ENCODE results near the gene CNTF.

The CNTF gene

DNA sequence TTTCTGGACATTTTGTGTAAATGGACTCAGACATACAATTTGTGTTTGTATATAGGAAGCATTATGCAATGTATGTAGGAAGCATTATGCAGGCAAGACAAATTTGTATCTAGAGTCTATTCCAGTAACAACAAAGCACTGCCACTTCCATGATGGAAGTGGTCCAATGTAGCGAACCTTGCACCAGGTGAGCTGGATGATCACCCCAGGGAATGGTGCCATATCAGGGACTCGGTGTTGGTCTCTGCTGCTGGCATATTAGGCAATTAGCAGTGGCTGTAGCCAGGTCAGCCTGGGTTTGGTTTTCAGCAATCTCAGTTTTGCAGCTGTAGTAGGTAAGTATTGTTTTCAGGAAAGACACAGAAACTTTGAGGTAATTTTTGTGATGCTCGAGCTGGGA is 30.8 kb upstream of the CNTF start:
- H3K4me3 ChIP-seq (ENCODE audit: low read length): no peak overlapping the region
- TF ChIP-seq ZNF274 (IDR thresholded peaks at IDR 0.05; ENCODE audit: low read depth, low read length): no peak

DNA sequence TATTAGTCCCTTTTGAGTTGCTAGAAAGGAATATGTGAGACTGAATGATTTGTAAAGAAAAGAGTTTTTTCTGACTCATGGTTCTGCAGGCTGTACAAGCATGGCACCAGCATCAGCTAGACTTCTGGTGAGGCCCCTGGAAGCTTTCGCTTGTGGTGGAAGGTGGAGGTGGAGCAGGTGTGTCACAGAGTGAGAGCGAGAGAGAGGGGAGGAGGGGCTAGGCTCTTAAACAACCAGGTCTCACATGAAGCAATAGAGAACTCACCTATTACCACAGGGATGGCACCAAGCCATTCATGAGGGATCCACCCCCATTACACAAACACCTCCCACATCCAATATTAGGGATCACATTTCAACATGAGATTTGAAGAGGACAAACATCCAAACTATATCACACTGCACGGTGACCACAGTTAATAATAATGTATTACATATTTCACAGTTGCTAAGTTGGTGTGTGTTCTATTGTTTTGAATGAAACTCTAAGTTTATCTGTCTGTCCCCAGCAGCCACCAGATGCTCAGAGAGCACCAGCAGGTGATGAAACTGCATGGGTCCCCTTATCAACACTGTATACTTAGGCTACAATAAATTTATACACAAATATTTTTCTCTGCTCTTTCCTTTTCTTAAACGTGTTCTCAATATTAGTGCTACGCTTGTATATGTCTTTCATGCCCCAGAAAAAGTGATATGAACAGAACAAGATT is 29.5 kb upstream of the CNTF start:
- H3K4me3 ChIP-seq (ENCODE audit: low read length): no peak overlapping the region
- no peak for TF ChIP-seq ZNF274 (IDR thresholded peaks at IDR 0.05; ENCODE audit: low read depth, low read length)

DNA sequence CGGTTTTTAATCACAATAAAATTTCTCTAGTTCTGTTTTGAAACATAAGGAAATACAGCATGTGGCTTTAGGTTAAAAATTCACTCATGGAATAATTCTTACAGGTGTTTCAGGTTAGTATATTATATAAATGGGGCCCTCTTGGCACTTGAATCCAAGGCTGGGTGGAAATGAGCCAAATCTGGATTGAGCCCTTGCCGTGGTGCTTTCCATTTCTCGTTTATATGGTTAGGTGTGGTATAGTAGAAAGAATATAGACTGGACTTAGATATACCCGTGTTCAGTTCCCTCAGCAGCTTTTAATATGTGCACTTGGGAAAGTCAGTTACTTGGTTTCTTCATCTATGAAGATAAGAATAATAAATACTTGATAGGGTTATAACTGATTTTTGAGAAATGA is 27.6 kb upstream of the CNTF start:
- H3K4me3 ChIP-seq (ENCODE audit: low read length): no peak overlapping the region
- no peak for TF ChIP-seq ZNF274 (IDR thresholded peaks at IDR 0.05; ENCODE audit: low read depth, low read length)

DNA sequence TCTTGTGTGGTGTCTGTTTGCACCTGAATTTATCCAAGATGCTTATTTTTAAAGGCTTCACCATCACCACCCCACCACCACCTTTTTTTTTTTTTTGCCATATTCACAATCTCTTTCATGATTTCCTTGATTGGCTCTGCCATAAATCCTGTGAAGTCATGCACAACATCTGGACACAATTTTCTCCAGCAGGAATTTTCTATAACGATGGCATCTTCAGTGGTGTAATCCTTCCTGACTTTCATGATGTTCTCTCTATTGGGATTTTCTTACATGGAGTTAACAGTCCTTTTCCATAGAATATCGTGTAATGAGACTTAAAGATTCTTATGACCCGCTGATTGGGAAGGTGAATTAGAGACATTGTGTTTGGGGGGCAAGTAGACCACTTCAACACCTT is 25.8 kb upstream of the CNTF start:
- no peak for TF ChIP-seq ZNF274 (IDR thresholded peaks at IDR 0.05; ENCODE audit: low read depth, low read length)
- no peak overlapping the region for H3K4me3 ChIP-seq (ENCODE audit: low read length)

DNA sequence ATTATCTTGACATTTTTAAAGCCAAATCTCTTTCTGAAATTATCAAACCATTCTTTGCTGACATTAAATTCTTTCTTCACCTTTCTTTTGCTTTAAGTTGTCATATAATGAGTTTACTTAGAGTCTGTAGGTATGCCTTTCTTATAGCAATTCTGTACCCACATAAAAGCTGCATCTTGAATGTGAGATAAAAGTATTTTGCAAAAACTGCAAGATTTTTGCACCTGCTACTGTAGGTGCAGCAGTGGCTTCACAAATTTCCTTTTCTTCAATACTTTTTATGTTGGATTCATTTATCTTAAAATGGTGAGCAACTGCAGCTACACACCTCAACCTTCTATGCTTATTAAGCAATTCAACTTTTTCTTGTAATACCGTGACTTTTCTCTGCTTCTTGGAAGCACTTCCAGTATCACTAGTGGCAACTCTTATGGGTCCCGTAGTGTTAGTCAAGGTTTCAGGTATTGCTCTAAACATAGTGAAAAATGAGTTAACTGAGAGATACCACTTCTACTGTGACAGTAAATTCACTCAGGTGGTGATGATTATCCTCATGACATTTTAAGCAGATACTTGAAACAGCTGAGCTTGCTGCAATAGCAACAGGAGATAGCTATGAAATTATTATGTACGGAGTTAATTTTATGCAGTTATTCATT is 24.9 kb upstream of the CNTF start:
- TF ChIP-seq ZNF274 (IDR thresholded peaks at IDR 0.05; ENCODE audit: low read depth, low read length): no peak
- no peak overlapping the region for H3K4me3 ChIP-seq (ENCODE audit: low read length)

DNA sequence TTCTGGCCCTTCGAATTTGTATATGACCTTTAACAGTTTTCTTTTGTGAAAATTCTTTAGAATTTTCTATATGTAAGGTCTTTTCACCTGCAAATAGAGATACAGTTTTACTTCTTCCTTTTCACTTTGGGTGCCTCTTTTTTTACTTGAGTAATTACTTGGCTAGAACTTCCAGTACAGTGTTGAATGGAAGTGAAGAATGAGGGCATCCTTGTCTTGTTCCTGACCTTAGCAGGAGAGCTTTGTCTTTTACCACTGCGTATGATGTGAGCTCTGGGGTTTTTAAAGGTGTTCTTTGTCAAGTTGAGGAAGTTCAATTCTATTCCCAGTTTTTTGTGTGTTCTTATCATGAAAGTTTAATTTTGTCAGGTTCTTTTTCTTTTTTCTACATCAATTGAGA is 22.0 kb upstream of the CNTF start:
- TF ChIP-seq ZNF274 (IDR thresholded peaks at IDR 0.05; ENCODE audit: low read depth, low read length): no peak

DNA sequence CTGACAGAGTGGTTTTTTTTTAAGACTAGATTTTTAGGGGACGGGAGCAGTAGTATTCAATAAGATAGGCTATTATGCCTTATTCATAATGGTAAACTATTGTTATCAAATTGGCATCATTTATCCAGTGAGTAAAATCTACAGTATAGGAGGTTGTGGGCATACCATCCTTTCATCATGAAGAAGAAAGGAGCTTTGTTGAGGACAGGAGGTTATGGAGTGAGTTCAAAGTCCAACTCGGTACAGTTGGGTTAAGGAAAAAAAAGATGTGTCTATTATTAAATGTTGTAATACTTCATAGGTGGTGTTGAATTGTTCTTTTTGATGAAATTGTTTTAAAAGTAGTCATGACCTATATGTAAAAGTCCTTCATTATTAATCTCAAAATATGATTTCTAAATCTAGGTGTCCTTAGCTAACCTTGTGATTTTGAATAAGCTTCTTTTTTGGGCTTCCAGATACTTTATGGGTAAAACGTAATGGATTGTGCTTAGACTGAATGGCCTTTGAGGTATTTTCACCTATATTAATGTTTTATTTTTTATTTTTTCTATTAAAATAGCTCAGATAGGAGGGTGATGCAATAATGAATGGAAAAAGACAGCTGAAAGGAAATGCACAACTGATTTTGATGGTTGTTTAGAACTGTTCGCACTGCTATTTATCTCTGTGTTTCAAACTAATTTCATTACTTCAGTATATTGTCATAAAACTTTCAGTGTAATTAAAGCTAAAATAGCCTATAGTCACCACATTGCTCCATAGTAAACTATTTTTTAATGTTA is 15.3 kb upstream of the CNTF start:
- TF ChIP-seq ZNF274 (IDR thresholded peaks at IDR 0.05; ENCODE audit: low read depth, low read length): no peak

More for the DNA sequence above, 22.0 kb upstream of the CNTF start:
- H3K4me3 ChIP-seq (ENCODE audit: low read length): no peak overlapping the region

DNA sequence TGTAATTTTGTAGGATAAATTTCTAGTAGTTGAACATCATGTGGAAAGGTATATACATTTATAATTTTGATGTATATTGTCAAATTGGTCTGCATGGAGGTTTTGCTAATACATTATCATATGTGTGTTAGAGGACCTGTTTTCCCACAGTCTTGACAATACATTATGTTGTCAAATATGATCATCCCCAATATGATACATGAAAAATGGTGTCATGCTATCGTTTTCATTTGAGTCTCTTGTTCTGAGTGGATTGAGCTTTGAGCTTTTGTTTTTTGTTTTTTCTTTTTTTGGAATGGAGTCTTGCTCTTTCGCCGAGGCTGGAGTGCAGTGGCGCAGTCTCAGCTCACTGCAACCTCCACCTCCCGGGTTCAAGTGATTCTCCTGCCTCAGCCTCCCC is 14.1 kb upstream of the CNTF start:
- no peak for TF ChIP-seq ZNF274 (IDR thresholded peaks at IDR 0.05; ENCODE audit: low read depth, low read length)
- H3K4me3 ChIP-seq (ENCODE audit: low read length): no peak overlapping the region

More for the DNA sequence above, 15.3 kb upstream of the CNTF start:
- no peak overlapping the region for H3K4me3 ChIP-seq (ENCODE audit: low read length)

DNA sequence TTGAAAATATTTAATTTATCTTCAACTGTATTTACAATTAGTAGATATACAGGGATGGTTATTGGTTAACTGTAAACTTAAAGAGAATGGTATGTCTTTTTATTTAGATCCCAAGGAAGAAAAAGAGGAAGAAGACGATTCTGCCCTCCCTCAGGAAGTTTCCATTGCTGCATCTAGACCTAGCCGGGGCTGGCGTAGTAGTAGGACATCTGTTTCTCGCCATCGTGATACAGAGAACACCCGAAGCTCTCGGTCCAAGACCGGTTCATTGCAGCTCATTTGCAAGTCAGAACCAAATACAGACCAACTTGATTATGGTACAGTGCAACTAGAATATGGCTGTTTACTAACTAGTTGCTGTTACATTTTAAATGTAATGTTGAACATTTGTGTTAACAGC is 12.7 kb upstream of the CNTF start:
- H3K4me3 ChIP-seq (ENCODE audit: low read length): no peak overlapping the region
- TF ChIP-seq ZNF274 (IDR thresholded peaks at IDR 0.05; ENCODE audit: low read depth, low read length): no peak

DNA sequence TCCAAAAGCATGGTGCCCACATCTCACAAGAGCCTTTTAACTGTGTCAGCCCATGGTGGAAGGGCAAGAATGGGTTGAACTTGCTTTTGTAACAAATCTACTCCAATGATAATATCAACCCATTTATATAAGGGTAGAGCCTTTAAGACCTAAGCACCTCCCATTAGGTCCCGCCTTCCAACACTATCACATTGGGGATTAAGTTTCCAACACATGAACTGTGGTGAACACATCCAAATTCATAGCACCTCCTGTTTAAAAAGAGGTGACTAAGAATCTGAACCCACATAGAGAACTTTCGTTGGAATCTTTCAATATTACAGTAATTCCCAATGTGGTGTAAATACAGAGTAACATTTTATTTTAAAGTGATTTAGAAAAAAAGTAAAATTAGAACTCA is 9.2 kb upstream of the CNTF start:
- TF ChIP-seq ZNF274 (IDR thresholded peaks at IDR 0.05; ENCODE audit: low read depth, low read length): no peak
- H3K4me3 ChIP-seq (ENCODE audit: low read length): no peak overlapping the region

DNA sequence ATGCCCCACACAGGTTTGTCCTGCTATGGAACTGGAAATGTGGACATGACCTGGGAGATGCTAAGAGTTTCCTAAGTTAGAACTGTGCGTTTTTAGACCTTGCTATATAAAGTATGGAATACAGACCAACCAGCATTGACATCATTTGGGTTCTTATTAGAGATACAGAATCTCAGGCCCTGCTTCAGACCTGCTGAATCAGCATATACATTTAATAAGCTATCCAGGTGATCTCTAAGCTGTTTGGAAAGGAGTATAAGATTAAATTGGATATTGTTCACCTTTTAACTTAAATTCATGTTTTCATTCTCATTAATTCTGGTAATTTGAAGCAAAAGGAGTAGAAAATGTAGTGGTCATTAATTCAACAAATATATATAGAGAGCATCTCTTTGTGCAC is 6.9 kb upstream of the CNTF start:
- H3K4me3 ChIP-seq (ENCODE audit: low read length): no peak overlapping the region
- no peak for TF ChIP-seq ZNF274 (IDR thresholded peaks at IDR 0.05; ENCODE audit: low read depth, low read length)

DNA sequence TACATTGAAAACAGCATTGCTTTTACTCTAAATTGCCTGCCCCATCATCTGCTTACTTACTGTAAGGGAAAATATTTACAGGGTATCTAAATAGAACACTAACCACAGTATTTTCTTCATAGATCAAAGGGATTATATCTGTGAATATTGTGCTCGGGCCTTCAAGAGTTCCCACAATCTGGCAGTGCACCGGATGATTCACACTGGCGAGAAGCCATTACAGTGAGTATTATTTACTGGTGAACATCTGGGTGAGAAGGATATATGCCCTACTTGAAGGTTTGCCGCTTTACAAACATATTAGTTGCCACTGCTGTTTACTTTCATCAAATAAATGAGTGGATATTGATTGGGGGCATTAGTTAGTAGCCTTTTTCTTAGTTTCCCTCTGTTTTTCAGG is 5.9 kb upstream of the CNTF start:
- H3K4me3 ChIP-seq (ENCODE audit: low read length): no peak overlapping the region
- TF ChIP-seq ZNF274 (IDR thresholded peaks at IDR 0.05; ENCODE audit: low read depth, low read length): no peak

DNA sequence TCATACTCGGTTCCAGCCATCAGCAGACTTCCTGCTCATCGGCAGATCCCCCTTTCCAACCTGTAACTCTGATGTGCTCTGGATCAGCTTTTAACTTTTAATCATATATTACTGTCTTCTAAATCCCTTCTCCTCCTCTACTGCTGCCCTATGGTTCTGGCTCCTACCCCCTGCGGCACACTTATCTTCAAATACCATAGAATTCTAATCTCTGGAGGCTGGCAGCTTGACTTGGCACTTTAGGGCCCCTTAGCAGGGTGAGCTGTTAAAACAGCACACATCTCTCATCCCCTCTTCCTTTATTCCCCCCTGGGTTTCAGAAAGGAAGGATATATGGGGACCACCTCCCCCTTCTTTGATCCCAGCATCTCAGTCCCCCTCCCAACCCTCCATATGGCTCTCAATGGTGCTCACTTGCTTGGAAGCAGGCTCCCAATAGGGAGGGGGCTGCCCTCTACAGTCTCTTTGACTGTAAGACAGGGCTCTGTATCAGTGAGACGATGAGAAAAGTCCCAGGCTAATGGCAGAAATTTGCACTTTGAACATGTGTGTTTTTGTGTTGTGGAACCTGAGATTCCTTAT is 4.4 kb upstream of the CNTF start:
- no peak for TF ChIP-seq ZNF274 (IDR thresholded peaks at IDR 0.05; ENCODE audit: low read depth, low read length)
- no peak overlapping the region for H3K4me3 ChIP-seq (ENCODE audit: low read length)

DNA sequence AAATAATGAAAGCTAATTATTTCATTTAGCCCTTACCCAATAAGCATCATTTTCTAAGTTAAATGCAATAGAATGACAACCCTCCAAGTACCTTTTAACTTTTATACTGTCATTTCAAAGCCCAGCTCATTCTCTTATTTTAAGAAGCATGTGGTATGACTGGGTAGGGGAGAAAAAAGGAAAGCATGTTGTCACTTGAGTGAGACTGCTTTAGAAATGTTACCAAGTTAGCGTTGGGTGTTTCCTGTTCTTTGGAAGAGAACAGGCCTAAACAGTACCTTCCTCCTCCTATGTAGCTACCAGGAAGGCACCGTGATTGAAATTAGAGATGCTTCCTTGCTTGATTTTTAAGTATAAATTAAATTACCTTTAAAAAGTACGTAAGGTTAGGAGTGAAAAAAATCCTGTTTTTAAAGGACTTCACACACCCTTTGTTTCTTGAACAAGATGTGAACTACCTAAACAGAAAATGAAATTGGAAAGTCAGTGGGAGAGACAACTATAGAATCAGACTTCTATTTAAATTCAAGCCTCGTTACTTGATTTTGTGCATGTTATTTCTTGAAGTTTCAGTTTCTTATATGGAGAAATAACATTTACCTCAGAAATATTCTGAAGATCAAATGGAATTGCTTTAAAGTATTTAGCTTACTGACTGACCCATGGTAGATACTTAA is 741 bp upstream of the CNTF start:
- TF ChIP-seq ZNF274 (IDR thresholded peaks at IDR 0.05; ENCODE audit: low read depth, low read length): no peak
- no peak overlapping the region for H3K4me3 ChIP-seq (ENCODE audit: low read length)
